HG02763 (cell line): ENCODE measurements around the gene ANKRD61.
"Not testable (repeated sequence)": the region's sequence is repeated elsewhere in the genome, so short reads cannot be mapped to it uniquely, and the experiment has no call there.

ENCODE experiments used
- ATAC-seq: cut with Tn5 transposase; IDR thresholded peaks from one replicate; pipeline ENCODE4 v1.9.1; 2021; ENCODE audit warnings: mild to moderate bottlenecking, moderate library complexity; ENCODE audit not compliant: unreplicated experiment

ANKRD61 gene

DNA sequence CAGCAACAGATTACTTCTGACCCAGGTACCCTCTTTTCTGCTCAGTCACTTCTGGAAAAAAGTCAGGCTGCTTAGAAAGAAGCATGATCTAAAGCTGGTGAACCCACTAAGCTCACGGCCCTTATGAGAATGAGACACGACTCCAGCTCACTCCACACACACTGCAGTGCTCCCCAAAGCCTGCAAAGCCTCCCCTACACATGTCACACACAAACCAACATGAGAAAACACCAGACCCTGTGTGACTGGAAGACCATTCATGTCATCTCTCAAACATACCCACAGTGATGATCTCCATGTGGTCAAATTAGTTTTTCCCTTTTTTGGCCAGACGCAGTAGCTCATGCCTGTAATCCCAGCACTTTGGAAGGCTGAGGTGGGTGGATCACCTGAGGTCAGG, 391 bp downstream of the ANKRD61 start:
- ATAC-seq: no peak

DNA sequence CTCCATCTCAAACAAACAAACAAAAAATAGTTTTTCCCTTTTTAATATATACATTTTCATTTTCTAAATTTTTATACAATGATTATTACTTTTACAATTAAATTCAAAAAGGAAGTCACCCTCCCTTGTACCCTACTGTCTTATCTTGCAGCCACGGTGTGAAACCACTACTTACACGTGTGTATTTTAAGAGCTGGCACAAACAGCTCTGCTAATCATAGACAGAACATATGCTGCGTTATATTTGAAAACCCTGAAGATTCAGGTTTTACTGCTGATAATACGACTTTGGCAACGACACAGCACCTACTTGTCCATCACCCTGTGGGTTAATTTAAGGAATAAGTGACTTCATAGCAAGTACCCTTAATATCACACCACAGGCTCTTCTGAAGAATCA, 991 bp downstream of the ANKRD61 start:
- no peak for ATAC-seq

DNA sequence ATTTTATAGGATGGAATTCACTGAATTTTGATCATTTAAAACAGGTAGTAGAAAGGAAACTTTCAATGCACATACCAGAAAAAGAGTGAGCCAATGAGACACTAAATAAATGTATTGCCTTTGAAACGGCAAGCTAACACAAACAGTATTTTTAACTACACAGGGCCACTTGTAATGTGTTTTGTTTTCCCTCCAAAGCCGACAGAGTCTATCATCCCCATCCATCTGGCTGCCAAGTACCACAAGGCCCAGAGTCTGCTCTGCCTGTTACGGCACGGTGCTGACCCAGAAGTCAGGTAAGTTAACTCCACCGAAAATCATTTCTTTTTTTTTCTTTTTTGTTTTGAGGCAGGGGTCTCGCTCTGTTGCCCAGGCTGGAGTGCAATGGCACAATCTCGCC, 1.5 kb downstream of the ANKRD61 start:
- no peak for ATAC-seq

- no peak for ATAC-seq
These were observed 4.0 kb downstream of the ANKRD61 start for GRCh38 chr7:6035165-6035564.

GRCh38 chr7:6035686-6036085, 4.5 kb downstream of the ANKRD61 start:
- no peak for ATAC-seq

GRCh38 chr7:6049780-6050179, 18.6 kb downstream of the ANKRD61 start:
- no peak for ATAC-seq

- ATAC-seq: not testable (repeated sequence)
These were observed 20.0 kb downstream of the ANKRD61 start for GRCh38 chr7:6051185-6051584.

- no peak for ATAC-seq
These were observed 25.4 kb downstream of the ANKRD61 start for GRCh38 chr7:6056616-6057015.

DNA sequence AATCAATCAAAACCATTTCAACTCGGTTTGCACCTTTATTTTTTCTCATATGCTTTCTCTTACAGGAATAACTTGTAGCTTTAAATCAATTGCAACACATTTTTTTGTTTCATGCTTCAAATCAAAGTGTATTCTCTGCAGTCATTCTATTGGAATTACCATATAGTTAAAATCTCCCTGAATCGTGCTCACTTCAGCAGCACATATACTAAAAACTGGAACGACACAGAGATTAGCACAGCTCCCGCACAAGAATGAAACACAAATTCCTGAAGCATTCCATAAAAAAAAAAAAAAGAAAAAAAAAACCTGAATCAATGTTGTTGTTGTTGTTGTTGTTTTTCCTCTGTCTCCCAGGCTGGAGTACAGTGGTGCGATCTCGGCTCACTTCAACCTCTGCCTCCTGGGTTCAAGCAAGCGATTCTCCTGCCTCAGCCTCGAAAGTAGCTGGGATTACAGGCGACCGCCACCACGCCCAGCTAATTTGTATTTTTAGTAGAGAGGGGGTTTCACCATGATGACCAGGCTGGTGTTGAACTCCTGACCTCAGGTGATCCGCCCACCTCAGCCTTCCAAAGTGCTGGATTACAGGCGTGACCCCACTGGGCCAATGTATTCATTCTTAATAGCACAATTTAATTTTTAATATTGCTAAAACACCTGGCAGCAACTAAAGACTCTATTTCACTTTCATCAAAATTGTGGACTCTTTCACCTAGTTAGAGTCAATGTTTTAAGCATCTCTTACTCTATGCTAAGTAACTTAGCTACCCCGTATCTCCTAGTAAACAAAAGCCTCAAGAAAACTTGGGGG, 26.3 kb downstream of the ANKRD61 start:
- ATAC-seq: no peak

GRCh38 chr7:6059941-6060340, 28.8 kb downstream of the ANKRD61 start:
- not testable (repeated sequence) for ATAC-seq

DNA sequence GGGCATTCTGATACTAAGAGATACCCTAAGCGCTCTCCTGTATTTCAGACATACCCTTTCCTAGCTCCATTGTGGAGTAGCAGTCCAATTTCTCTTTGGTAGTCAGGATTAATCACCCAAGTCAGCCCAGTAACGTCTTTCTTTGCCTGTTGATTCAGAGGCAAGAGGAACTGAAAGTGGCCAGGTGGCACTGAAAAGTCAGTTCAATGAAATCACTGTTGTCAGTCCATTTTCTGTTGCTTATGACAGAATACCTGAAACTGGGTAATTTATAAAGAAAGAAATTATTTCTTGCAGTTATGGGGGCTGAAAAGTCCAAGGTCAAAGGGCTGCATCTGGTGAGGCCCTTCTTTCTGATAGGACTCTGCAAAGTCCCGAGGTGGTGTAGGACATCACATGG, 40.2 kb downstream of the ANKRD61 start:
- no peak for ATAC-seq

DNA sequence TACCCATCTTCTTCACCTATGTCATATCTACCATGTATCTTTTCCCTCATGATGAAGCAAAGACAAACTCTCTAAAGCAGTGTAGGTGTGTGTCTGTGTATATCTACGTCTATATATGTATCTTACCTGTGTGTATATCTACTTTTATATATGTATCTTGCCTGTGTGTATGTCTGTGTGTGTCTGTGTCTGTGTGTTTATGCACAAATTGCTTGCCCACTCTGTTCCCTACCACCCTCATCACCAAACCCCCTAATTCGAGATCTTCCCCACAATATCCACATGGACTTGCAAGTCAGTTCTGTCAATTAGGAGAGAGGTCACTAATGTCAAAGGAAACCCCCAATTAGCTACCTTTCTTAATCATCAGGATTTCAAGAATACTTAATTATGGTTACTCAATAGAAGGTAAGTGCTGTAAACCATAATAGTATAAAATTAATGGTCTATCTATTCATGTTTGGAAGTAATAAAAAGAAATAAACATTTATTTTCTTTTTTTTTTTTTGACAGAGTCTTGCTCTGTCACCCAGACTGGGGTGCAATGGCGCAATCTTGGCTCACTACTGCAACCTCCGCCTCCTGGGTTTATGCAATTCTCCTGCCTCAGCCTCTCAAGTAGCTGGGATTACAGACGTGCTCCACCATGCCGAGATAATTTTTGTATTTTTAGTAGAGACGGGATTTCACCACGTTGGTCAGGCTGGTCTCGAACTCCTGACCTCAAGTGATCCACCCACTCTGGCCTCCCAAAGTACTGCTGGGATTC, 43.6 kb downstream of the ANKRD61 start:
- ATAC-seq: no peak

GRCh38 chr7:6078548-6078947, 47.4 kb downstream of the ANKRD61 start:
- no peak for ATAC-seq

DNA sequence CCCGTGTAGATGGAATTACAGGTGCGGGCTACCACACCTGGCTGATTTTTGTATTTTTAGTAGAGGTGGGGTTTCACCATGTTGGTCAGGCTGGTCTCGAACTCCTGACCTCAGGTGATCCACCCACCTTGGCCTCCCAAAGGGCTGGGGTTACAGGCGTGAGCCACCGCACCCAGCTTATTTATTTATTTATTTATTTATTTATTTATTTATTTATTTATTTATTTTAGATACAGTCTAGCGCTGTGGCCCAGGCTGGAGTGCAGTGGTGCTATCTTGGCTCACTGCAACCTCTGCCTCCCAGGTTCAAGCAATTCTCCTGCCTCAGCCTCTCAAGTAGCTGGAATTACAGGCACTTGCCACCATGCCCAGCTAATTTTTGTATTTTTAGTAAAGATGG, 51.9 kb downstream of the ANKRD61 start:
- ATAC-seq: not testable (repeated sequence)
